IMR-90 (cell line): ENCODE measurements around the gene COMP.

Experiments
- FOS ChIP-seq: fragments of 150-350 bp; IDR thresholded peaks from 2 replicates; pipeline ENCODE4 v1.6.1; 2016; ENCODE audit warnings: low read depth, low read length
- MAZ ChIP-seq: IDR thresholded peaks from 2 replicates; pipeline ENCODE4 v1.6.1; 2012; ENCODE audit warnings: low read depth, mild to moderate bottlenecking, low read length, improper control_type of control experiment, moderate library complexity, borderline replicate concordance
- NFE2L2 ChIP-seq: fragments of 150-350 bp; IDR thresholded peaks from 2 replicates; pipeline ENCODE4 v1.6.1; 2016; ENCODE audit warnings: low read depth, mild to moderate bottlenecking, low read length
- POLR2A ChIP-seq: IDR thresholded peaks from 2 replicates; pipeline ENCODE4 v1.6.1; 2012; ENCODE audit warnings: mild to moderate bottlenecking, low read depth, low read length
- RAD21 ChIP-seq: IDR thresholded peaks from 2 replicates; pipeline ENCODE4 v1.6.1; 2012; ENCODE audit warnings: low read length, improper control_type of control experiment
- SMC3 ChIP-seq: fragments of 150-350 bp; IDR thresholded peaks from 2 replicates; pipeline ENCODE4 v1.6.1; 2016; ENCODE audit warnings: low read depth, mild to moderate bottlenecking, antibody characterized with exemption, low read length, moderate library complexity
- TF ChIP-seq, protein P1 (sequence below): fragments of 150-350 bp; IDR thresholded peaks from 2 replicates; pipeline ENCODE4 v1.6.1; 2016; ENCODE audit warnings: low read depth, mild to moderate bottlenecking, low read length, moderate library complexity, borderline replicate concordance
- TF ChIP-seq, protein P2 (sequence below): fragments of 150-350 bp; IDR thresholded peaks from 2 replicates; pipeline ENCODE4 v1.6.1; 2017; ENCODE audit warnings: mild to moderate bottlenecking, antibody characterized with exemption, low read length, low read depth
- TF ChIP-seq, protein P3 (sequence below): conservative IDR thresholded peaks from 2 replicates; pipeline ENCODE4 v1.5.1; 2012; ENCODE audit warnings: mild to moderate bottlenecking, low read depth, low read length, improper control_type of control experiment

DNA sequence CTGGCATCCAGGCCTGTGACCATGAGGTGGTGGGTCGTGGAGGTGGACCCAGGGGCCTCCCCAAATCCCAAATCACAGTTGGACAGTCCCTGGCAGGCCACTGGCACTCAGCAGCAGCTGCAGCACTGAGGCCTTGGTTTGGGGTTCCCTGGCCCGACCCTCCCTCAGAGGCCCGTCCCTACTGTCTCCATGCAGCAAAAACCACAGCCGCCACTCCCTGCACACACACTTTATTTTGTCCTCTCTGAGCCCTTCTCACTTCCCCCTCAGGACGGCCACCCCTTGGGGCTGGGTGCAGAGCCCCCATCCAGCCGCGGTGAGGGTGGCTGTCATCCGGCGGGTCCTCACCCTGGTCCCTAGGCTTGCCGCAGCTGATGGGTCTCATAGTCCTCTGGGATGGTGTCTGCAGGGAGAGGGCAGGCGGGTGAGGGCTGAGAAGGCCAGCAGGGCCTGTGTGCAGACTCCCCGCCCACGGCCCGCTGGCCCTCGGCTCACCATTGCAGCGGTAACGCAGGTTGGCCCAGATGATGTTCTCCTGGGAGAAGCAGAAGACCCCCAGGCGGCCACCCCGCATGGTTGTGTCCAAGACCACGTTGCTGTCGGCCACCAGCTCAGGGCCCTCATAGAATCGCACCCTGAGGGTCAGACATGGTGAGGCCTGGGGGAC is 8.4 kb downstream of the COMP start:
- TF ChIP-seq FOS (no peak), SMC3 (no peak), NFE2L2 (no peak), MAZ (no peak), RAD21 (no peak), POLR2A (no peak)
- TF ChIP-seq, protein P1, sequence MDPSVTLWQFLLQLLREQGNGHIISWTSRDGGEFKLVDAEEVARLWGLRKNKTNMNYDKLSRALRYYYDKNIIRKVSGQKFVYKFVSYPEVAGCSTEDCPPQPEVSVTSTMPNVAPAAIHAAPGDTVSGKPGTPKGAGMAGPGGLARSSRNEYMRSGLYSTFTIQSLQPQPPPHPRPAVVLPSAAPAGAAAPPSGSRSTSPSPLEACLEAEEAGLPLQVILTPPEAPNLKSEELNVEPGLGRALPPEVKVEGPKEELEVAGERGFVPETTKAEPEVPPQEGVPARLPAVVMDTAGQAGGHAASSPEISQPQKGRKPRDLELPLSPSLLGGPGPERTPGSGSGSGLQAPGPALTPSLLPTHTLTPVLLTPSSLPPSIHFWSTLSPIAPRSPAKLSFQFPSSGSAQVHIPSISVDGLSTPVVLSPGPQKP: no peak
- TF ChIP-seq, protein P2, sequence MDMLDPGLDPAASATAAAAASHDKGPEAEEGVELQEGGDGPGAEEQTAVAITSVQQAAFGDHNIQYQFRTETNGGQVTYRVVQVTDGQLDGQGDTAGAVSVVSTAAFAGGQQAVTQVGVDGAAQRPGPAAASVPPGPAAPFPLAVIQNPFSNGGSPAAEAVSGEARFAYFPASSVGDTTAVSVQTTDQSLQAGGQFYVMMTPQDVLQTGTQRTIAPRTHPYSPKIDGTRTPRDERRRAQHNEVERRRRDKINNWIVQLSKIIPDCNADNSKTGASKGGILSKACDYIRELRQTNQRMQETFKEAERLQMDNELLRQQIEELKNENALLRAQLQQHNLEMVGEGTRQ: no peak
- TF ChIP-seq, protein P3, sequence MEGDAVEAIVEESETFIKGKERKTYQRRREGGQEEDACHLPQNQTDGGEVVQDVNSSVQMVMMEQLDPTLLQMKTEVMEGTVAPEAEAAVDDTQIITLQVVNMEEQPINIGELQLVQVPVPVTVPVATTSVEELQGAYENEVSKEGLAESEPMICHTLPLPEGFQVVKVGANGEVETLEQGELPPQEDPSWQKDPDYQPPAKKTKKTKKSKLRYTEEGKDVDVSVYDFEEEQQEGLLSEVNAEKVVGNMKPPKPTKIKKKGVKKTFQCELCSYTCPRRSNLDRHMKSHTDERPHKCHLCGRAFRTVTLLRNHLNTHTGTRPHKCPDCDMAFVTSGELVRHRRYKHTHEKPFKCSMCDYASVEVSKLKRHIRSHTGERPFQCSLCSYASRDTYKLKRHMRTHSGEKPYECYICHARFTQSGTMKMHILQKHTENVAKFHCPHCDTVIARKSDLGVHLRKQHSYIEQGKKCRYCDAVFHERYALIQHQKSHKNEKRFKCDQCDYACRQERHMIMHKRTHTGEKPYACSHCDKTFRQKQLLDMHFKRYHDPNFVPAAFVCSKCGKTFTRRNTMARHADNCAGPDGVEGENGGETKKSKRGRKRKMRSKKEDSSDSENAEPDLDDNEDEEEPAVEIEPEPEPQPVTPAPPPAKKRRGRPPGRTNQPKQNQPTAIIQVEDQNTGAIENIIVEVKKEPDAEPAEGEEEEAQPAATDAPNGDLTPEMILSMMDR: no peak
